Activated CD8-positive, alpha-beta T cell treated with anti-CD3 and anti-CD28 coated beads for 36 hours (primary cell): ENCODE results near the gene CHST12. TPM values are rescaled to one million over a fixed set of nuclear protein-coding genes. Genes with fewer than 3 reads are reported as not detected.
"Not testable (repeated sequence)": the region's sequence is repeated elsewhere in the genome, so short reads cannot be mapped to it uniquely, and the experiment has no call there.

Source experiments
- ATAC-seq: fragments of 200-7000 bp; cut with Tn5 transposase; one replicate; pipeline ENCODE4 v1.10.0; 2021; ENCODE audit warnings: mild to moderate bottlenecking, moderate library complexity
- CTCF ChIA-PET: fragments of 350-600 bp; sonication (Branson Sonifier 250); formaldehyde crosslinking; loops from one replicate; lab custom pipeline; 2021; ENCODE audit warnings: antibody characterized with exemption; lab: Charles Lee
- POLR2A ChIA-PET: fragments of 350-600 bp; sonication (Branson Sonifier 250); formaldehyde crosslinking; loops from one replicate; lab custom pipeline; 2021; ENCODE audit warnings: antibody characterized with exemption; lab: Charles Lee
- DNase-seq: peaks from one replicate; pipeline ENCODE4 v3.0.0-alpha.2; 2020
- H3K27ac Mint-ChIP-seq: one replicate; pipeline ENCODE4 v1.8.0; 2021; ENCODE audit warnings: mild to moderate bottlenecking, mixed read lengths
- H3K27me3 Mint-ChIP-seq: one replicate; pipeline ENCODE4 v1.8.0; 2021; ENCODE audit warnings: mixed read lengths
- H3K36me3 Mint-ChIP-seq: one replicate; pipeline ENCODE4 v1.8.0; 2021; ENCODE audit warnings: low read depth, mixed read lengths
- H3K4me1 Mint-ChIP-seq: one replicate; pipeline ENCODE4 v1.8.0; 2021; ENCODE audit warnings: low read depth, mixed read lengths
- H3K4me3 Mint-ChIP-seq: one replicate; pipeline ENCODE4 v1.8.0; 2021; ENCODE audit warnings: mild to moderate bottlenecking, moderate library complexity, mixed read lengths
- H3K9me3 Mint-ChIP-seq: one replicate; pipeline ENCODE4 v1.8.0; 2021; ENCODE audit warnings: mixed read lengths
- CTCF ChIP-seq: fragments of 200-600 bp; IDR thresholded peaks from one replicate; pipeline ENCODE4 v1.8.0; 2022; ENCODE audit warnings: antibody characterized with exemption, mild to moderate bottlenecking
- intact Hi-C: fragments of 100-400 bp; cut with micrococcal nuclease; formaldehyde crosslinking; loops from one replicate; pipeline ENCODE4 v1.10.0; 2022
- total RNA-seq, 2 experiments: library from RNA; stranded (reverse); gene quantifications; one replicate each; pipeline ENCODE4 v1.2.3, GENCODE V29; 2021

Gene CHST12
- total RNA-seq, 2 experiments from 2014 or later: 2.9 to 4.7 TPM

GRCh38 chr7:2376351-2377154, 26.9 kb upstream of the CHST12 start:
- H3K27me3 Mint-ChIP-seq: no peaks in the 10 kb centered on the region
- intact Hi-C loops: no loop called here
- H3K36me3 Mint-ChIP-seq: peaks cover 72% of the 10 kb centered on the region
- ChIA-PET CTCF (interaction anchor here (1.0 to 1.5 kb wide), 2 partner anchors 54 to 75 kb away, joined by 4 to 5 read pairs; no protein-coding TSS in a partner anchor), POLR2A (interaction anchor here (0.8 to 1.5 kb wide), 6 partner anchors 9 to 19 kb away, joined by 3 to 10 read pairs (median 4); no protein-coding TSS in a partner anchor)
- no peak for ATAC-seq
- no peak for TF ChIP-seq CTCF
- no peak overlapping the region for H3K27ac Mint-ChIP-seq
- peaks cover 6% of the 10 kb centered on the region for H3K4me1 Mint-ChIP-seq
- DNase-seq: no peak
- no peaks in the 10 kb centered on the region for H3K9me3 Mint-ChIP-seq
- no peak overlapping the region for H3K4me3 Mint-ChIP-seq

DNA sequence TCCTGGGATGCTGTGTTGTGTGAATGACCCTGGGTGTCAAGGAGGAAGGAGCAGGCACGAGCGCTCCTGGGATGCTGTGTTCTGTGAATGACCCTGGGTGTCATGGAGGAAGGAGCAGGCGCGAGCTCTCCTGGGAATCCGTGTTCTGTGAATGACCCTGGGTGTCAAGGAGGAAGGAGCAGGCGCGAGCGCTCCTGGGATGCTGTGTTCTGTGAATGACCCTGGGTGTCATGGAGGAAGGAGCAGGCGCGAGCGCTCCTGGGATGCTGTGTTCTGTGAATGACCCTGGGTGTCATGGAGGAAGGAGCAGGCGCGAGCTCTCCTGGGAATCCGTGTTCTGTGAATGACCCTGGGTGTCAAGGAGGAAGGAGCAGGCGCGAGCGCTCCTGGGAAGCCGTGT, 25.9 kb upstream of the CHST12 start:
- ChIA-PET POLR2A (interaction anchor here (1.5 kb wide), 1 partner anchor 18 kb away, joined by 10 read pairs; no protein-coding TSS in a partner anchor), CTCF (interaction anchor here (1.5 kb wide), 1 partner anchor 74 kb away, joined by 4 read pairs; no protein-coding TSS in a partner anchor)
- H3K4me1 Mint-ChIP-seq, DNase-seq, H3K9me3 Mint-ChIP-seq, intact Hi-C loops, H3K27me3 Mint-ChIP-seq, H3K4me3 Mint-ChIP-seq, ATAC-seq, H3K27ac Mint-ChIP-seq: not testable (repeated sequence)
- H3K36me3 Mint-ChIP-seq: peaks cover 68% of the 10 kb centered on the region

- POLR2A ChIA-PET, H3K27ac Mint-ChIP-seq: not testable (repeated sequence)
Measured at GRCh38 chr7:2378125-2378524, 25.3 kb upstream of the CHST12 start.

GRCh38 chr7:2379161-2379560, 24.2 kb upstream of the CHST12 start:
- Mint-ChIP-seq H3K27ac (no peak overlapping the region), H3K27me3 (no peaks in the 10 kb centered on the region), H3K4me3 (no peak overlapping the region), H3K36me3 (peaks cover 58% of the 10 kb centered on the region), H3K4me1 (peaks cover 6% of the 10 kb centered on the region), H3K9me3 (no peaks in the 10 kb centered on the region)
- no peak for TF ChIP-seq CTCF
- no peak for ATAC-seq
- ChIA-PET POLR2A (interaction anchor here (0.6 to 1.3 kb wide), 3 partner anchors 14 to 24 kb away, joined by 3 read pairs; partner anchors contain the start of gene CHST12), CTCF (interaction anchor here (0.8 kb wide), 1 partner anchor 13 kb away, joined by 3 read pairs; no protein-coding TSS in a partner anchor)
- intact Hi-C loops: no loop called here
- DNase-seq: no peak

More at GRCh38 chr7:2378125-2378524, 25.3 kb upstream of the CHST12 start:
- DNase-seq, ATAC-seq, H3K4me3 Mint-ChIP-seq, intact Hi-C loops, H3K9me3 Mint-ChIP-seq, H3K27me3 Mint-ChIP-seq, H3K4me1 Mint-ChIP-seq: not testable (repeated sequence)
- peaks cover 65% of the 10 kb centered on the region for H3K36me3 Mint-ChIP-seq
- CTCF ChIA-PET: interaction anchor here (1.5 kb wide), 1 partner anchor 74 kb away, joined by 4 read pairs; no protein-coding TSS in a partner anchor

DNA sequence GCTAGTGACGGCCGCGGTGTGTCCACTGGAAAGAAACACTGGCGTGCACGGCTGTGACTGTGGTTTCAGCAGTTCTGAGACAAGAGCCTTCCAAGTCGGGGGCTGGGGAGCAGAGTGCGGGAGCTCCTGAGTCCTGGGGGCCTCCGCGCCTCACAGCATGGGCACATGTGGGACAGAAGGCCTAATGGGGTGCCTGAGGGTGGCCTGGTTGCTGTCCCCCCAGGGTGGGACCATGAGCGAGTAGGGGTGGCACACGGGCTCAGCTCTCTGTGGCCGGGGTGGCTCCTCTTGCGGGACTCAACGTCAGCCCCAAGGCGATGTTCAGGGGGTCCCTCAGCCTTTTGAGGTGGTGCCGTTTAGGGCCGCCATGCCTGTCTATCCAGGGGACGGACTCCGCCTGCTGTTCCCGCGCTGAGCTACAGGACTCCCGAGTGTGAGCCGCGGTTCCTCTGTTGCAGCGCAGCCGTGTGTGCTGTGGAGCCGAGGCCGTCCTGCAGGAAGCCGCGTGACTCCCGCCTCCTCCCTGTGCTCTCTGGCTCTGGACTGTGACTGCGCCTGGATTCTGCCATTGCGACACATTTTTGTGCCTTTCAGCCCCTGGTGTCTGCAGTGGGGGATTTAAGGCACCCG, 23.5 kb upstream of the CHST12 start:
- TF ChIP-seq CTCF: no peak
- Mint-ChIP-seq H3K4me3 (no peak overlapping the region), H3K9me3 (no peaks in the 10 kb centered on the region), H3K36me3 (peaks cover 55% of the 10 kb centered on the region), H3K4me1 (peaks cover 6% of the 10 kb centered on the region), H3K27ac (no peak overlapping the region), H3K27me3 (no peaks in the 10 kb centered on the region)
- CTCF ChIA-PET: interaction anchor here (0.8 kb wide), 1 partner anchor 14 kb away, joined by 3 read pairs; no protein-coding TSS in a partner anchor
- intact Hi-C loops: no loop called here
- POLR2A ChIA-PET: interaction anchor here (0.6 to 1.3 kb wide), 3 partner anchors 18 to 56 kb away, joined by 3 read pairs; partner anchors contain the start of gene CHST12
- ATAC-seq (no peak), DNase-seq (no peak)
